Measurements from ENCODE around the gene VPS13D.

- TF ChIP-seq CEBPB (IDR thresholded peaks at IDR 0.05) (no peak), EP300 (IDR thresholded peaks at IDR 0.05; ENCODE audit: borderline replicate concordance) (no peak), RAD21 (IDR thresholded peaks at IDR 0.05; ENCODE audit: low read depth) (no peak), FOXM1 (IDR thresholded peaks at IDR 0.05; ENCODE audit: borderline replicate concordance, low read depth) (no peak), EGR1 (IDR thresholded peaks at IDR 0.05) (no peak), TAF1 (IDR thresholded peaks at IDR 0.05; ENCODE audit: low read depth) (no peak), TEAD4 (IDR thresholded peaks at IDR 0.05) (no peak), YY1 (IDR thresholded peaks at IDR 0.05; ENCODE audit: low read depth) (no peak), NFIC (IDR thresholded peaks at IDR 0.05) (no peak)
- TF ChIP-seq, protein P1, sequence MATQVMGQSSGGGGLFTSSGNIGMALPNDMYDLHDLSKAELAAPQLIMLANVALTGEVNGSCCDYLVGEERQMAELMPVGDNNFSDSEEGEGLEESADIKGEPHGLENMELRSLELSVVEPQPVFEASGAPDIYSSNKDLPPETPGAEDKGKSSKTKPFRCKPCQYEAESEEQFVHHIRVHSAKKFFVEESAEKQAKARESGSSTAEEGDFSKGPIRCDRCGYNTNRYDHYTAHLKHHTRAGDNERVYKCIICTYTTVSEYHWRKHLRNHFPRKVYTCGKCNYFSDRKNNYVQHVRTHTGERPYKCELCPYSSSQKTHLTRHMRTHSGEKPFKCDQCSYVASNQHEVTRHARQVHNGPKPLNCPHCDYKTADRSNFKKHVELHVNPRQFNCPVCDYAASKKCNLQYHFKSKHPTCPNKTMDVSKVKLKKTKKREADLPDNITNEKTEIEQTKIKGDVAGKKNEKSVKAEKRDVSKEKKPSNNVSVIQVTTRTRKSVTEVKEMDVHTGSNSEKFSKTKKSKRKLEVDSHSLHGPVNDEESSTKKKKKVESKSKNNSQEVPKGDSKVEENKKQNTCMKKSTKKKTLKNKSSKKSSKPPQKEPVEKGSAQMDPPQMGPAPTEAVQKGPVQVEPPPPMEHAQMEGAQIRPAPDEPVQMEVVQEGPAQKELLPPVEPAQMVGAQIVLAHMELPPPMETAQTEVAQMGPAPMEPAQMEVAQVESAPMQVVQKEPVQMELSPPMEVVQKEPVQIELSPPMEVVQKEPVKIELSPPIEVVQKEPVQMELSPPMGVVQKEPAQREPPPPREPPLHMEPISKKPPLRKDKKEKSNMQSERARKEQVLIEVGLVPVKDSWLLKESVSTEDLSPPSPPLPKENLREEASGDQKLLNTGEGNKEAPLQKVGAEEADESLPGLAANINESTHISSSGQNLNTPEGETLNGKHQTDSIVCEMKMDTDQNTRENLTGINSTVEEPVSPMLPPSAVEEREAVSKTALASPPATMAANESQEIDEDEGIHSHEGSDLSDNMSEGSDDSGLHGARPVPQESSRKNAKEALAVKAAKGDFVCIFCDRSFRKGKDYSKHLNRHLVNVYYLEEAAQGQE (IDR thresholded peaks at IDR 0.05; ENCODE audit: low read depth) = no peak
- TF ChIP-seq, protein P2, sequence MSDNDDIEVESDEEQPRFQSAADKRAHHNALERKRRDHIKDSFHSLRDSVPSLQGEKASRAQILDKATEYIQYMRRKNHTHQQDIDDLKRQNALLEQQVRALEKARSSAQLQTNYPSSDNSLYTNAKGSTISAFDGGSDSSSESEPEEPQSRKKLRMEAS (IDR thresholded peaks at IDR 0.05) = no peak
- TF ChIP-seq, protein P3, sequence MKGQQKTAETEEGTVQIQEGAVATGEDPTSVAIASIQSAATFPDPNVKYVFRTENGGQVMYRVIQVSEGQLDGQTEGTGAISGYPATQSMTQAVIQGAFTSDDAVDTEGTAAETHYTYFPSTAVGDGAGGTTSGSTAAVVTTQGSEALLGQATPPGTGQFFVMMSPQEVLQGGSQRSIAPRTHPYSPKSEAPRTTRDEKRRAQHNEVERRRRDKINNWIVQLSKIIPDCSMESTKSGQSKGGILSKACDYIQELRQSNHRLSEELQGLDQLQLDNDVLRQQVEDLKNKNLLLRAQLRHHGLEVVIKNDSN (IDR thresholded peaks at IDR 0.05) = no peak
Observed at GRCh38 chr1:12554521-12555305, 324.9 kb downstream of the VPS13D start.
